Stimulated activated CD4-positive, alpha-beta T cell treated with anti-CD3 and anti-CD28 coated beads, Interleukin-2, amount 100 ng/mL, for 48 hours (primary cell): ENCODE data around the gene RIMBP2.
"Not testable (repeated sequence)": the region's sequence is repeated elsewhere in the genome, so short reads cannot be mapped to it uniquely, and the experiment has no call there.

Experiments used
- DNase-seq, 2 donors: peaks; one replicate each; pipeline ENCODE4 v3.0.0-alpha.2; 2020

Gene RIMBP2

GRCh38 chr12:130738403-130738802 lies 22.3 kb upstream of the RIMBP2 start:
- DNase-seq, result not testable (repeated sequence)

DNA sequence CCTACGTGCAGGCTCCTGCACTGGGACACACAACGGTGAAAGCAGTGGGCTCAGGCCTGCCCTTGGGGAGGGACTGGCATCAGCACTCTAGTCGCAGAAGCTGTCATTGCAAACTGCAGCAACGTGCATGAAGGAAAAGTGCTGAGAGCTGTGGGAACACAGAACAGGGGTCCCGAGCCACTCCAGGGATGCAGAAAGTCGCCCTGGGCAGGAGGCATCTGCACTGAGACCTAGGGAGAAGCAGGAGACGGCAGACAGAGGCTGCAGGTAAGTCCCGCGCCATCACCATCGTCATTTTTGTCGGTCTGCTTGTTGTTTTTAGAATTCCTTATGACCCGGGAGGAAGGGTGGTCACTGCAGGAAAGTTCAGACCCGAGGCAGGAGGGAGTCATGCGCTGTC lies 21.6 kb upstream of the RIMBP2 start:
- DNase-seq, result no peak

- no peak for DNase-seq
Measured at GRCh38 chr12:130729344-130729743, 13.2 kb upstream of the RIMBP2 start.

GRCh38 chr12:130728158-130729058 lies 12.3 kb upstream of the RIMBP2 start:
- no peak for DNase-seq

GRCh38 chr12:130719263-130719859 lies 3.3 kb upstream of the RIMBP2 start:
- no peak for DNase-seq

DNA sequence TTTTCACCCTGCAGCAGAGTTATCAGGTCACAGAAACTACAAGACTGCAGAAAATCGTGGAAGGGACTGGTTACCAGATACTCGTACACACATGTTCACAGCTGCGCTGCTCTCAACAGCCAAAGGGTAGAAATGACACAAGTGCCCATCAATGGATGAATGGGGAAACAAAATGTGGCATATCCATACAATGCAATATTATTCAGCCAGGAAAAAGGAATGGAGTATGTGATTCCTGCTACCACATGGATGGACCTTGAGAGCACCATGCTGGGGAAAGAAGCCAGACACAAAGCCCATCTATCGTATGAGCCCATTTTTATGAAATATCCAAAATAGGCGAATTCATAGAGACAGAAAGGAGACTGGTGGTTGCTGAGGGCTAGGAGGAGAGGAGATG lies 1.7 kb upstream of the RIMBP2 start:
- DNase-seq, result no peak

DNA sequence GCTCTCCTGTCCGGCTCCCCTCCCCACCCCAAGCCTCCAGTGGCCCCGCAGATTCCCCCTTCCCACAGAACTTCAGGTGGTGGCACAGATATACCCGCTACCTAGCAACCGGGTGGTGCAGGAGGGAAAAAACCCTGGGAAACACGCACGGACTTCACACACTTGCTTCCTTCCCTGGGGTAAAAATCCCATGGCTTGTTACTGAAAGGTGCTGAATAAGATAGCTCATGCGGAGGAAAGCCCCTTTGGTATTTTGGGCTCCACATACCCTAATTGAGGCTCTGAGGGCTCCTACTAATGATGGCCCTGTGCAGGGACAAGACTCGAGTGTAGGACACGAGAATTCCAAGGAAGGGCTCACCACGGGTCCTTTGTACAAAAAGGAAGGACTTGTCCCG lies 869 bp upstream of the RIMBP2 start:
- DNase-seq, result no peak

GRCh38 chr12:130715150-130715997 lies 725 bp downstream of the RIMBP2 start:
- no peak for DNase-seq

- DNase-seq, result no peak
Measured at GRCh38 chr12:130714591-130715149, 1.4 kb downstream of the RIMBP2 start.

DNA sequence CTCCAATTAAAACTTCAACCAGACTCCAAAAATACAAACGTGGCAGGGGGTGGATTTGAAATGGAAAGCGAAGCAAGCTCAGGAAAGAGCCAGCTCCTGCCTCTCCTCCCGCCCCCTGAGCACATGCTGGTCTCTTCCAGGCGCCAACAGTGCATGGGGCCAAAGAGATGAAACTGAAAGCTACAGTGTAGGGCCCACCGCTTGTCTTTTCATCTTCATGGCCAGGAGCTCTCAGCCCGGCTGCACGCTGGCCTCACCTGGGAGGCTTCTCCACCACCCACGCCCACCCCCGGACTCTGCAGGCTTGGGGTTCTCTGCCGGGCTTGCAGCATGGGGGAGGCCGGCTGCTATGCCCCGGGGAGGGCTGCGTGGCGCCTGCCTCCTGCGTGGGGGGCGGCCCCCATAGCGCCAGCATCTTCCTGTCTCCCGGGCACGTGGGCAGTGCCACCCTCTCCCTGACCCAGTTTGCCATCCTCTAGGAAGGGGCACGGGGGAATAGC lies 2.0 kb downstream of the RIMBP2 start:
- DNase-seq, result no peak

DNA sequence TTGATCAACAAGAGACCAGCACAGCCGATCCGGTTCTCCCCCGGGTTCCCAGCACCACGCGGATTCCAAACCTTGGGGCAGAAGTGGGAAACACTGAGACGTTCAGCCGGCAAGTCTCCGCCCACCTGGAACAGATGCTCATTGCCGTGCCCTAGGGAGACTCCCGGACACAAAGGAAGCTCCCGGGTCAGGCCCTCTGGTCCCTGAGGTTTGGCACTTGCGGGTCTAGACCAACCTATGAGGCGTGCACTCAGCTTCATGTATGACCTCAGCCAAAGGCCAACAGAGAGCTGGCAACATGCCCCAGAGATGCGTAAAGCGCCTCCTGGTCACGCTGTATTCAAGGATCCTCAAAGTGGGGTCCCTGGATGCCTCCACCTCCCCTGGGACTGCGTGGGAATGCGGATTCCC lies 2.5 kb downstream of the RIMBP2 start:
- no peak for DNase-seq

GRCh38 chr12:130712346-130713065 lies 3.6 kb downstream of the RIMBP2 start:
- no peak for DNase-seq

- DNase-seq, result no peak
Measured at GRCh38 chr12:130711756-130712155, 4.3 kb downstream of the RIMBP2 start.

- DNase-seq, result no peak
Measured at GRCh38 chr12:130710733-130711080, 5.4 kb downstream of the RIMBP2 start.

DNA sequence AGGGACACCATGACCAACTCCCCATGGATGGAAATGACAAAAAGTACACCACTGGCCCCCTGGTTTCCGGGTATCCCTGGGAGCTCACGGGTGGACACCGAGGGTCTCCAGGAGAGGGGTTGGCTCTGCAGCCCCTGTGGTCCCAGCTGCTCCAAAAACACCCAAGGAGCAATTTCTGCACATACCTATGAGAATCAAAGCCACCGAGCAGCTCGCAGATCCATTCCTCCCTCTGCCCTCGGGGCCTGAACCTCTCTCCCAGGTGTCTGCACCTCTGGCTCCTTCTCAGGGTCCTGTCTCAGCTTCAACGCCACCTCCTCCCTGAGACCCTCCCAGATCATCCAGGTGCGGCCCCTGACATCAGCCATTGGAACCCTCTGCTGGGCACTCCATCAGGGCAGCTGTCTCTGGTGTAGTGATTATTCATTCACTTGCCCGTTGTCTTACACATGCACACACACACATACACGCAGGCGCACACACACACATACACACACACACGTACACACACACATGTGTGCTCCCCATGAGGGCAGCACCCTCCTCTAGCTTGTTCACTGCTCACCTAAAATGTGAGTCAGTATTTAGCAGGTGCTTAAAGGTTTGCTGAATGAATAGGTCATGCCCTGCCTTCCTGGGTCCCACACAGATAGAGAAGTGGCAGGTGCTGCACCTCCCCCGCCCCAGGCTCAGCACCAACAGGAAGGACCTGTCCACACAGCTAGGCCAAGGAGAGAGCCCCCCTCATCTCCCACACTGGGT lies 5.9 kb downstream of the RIMBP2 start:
- DNase-seq, result no peak

DNA sequence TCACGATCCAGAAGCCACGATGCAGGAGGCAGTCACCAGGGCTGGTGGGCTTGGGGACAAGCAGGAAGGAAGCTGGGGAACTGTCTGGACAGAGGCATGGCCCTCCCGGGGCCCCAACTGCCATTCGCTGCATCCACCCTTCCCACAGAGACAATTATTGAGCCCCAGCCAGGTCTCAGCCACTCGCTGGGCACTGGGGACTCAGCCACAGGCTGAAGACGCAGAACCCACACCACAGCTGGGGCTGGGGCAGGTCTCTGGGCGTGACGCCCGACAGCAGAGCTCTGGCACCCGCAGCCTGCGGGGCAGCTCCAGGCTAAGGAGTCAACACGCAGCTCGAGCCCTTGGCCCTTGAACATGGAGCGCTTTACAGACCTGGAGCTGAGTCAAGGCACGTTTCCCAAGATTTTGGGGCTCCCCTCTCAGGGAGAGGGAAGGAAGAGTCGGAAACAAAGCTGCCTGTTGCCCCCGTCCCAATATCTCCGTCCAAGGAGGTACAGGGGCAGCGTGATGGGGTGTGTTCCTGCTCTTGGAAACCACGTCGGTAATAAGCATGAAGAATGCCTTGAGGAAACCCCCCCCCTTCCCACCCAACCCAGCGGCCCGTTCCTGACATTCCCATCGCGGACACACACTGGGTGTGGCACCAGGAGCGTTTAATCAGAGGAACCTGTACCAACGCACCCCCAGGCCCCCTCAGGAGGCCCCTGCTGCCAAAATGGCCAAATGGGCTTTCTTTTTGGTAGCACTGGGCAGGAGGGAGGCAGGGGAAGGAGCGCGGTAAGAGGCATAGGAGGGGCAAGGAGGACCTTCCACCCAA lies 6.7 kb downstream of the RIMBP2 start:
- DNase-seq, result no peak

- DNase-seq, result no peak
Measured at GRCh38 chr12:130708648-130709047, 7.5 kb downstream of the RIMBP2 start.

DNA sequence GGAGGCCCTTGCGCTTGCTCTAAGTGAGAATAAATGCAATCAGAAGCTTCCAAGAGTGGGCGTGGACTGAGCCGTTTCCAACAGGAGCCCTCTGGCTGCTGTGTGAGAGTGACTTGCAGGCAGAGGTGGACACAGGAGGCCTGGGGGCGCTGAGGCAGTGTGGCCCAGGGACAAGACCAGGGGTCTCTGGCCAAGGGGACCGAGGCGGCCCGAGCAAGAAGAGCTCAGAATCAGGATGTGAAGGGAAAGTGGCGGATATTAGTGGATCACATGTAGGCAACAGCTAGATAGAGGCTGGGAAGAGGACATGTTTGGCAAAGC lies 8.6 kb downstream of the RIMBP2 start:
- DNase-seq, result no peak

DNA sequence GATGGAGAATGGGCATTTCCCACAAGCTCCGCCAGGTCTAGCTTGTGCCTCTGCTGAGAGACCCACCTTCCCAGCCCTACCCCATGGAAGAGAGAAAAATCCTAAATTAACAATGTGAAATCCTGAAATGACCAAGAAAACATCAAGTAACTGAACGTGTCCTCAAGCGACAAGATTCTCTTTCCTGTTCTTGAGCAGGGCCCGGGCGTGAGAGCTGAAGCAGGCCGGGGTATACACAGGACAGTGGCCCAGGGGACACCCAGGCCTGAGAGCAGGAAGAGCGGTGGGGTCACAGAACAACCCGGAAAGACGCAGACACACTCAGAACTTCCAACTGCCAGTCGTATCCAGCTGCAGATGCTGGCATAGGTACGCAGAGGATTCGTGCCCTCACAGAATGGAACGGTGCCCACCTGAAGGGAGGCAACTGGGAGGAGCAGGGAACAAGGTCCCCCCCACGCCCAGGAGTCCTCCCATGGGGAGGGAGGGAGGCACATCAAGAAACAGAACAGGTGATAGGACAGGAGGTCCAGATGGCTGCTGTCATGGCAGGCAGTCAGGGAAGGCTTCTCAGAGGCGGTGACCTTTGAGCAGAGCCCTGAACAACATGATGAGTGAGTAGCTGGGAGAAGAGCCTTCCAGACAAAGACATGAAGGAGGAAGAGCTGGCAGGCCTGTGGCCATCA lies 9.1 kb downstream of the RIMBP2 start:
- no peak for DNase-seq

- no peak for DNase-seq
Measured at GRCh38 chr12:130706311-130706710, 9.8 kb downstream of the RIMBP2 start.
